ENCODE measurements around the gene SKP2.
"Not testable (repeated sequence)": the region's sequence is repeated elsewhere in the genome, so short reads cannot be mapped to it uniquely, and the experiment has no call there.

The SKP2 gene

GRCh38 chr5:36151434-36152323, at the start of gene SKP2, which contains the start of gene LMBRD2:
SKP2 (plus strand) TSS chr5:36152111; CDS start chr5:36152263, 152 bp downstream.
LMBRD2 (minus strand) TSS chr5:36151887; CDS start chr5:36143349, 8,538 bp downstream.
- DNase-seq: peak; percentile 96

GRCh38 chr5:36105819-36106218, 46.1 kb upstream of the SKP2 start:
- DNase-seq: no peak

- DNase-seq: no peak
Observed at GRCh38 chr5:36108758-36109460, 43.0 kb upstream of the SKP2 start.

GRCh38 chr5:36111238-36111637, 40.7 kb upstream of the SKP2 start:
- DNase-seq: no peak

- no peak for DNase-seq
Observed at GRCh38 chr5:36125868-36126267, 26.0 kb upstream of the SKP2 start.

GRCh38 chr5:36128795-36129194, 23.1 kb upstream of the SKP2 start:
- DNase-seq: no peak

- not testable (repeated sequence) for DNase-seq
Observed at GRCh38 chr5:36129666-36130065, 22.2 kb upstream of the SKP2 start.

GRCh38 chr5:36133009-36133408, 18.9 kb upstream of the SKP2 start:
- DNase-seq: not testable (repeated sequence)

GRCh38 chr5:36135988-36136387, 15.9 kb upstream of the SKP2 start:
- DNase-seq: no peak

- DNase-seq: no peak
Observed at GRCh38 chr5:36136581-36136980, 15.3 kb upstream of the SKP2 start.

- no peak for DNase-seq
Observed at GRCh38 chr5:36138900-36139683, 12.8 kb upstream of the SKP2 start.

GRCh38 chr5:36145311-36145710, 6.6 kb upstream of the SKP2 start:
- DNase-seq: no peak

- DNase-seq: no peak
Observed at GRCh38 chr5:36146390-36146789, 5.5 kb upstream of the SKP2 start.

- no peak for DNase-seq
Observed at GRCh38 chr5:36147681-36148080, 4.2 kb upstream of the SKP2 start.

GRCh38 chr5:36150676-36151433, 1.1 kb upstream of the SKP2 start:
- peak; percentile 29 for DNase-seq

- no peak for DNase-seq
Observed at GRCh38 chr5:36152324-36153297, 700 bp downstream of the SKP2 start.

- DNase-seq: no peak
Observed at GRCh38 chr5:36153298-36153677, 1.4 kb downstream of the SKP2 start.

GRCh38 chr5:36153726-36154125, 1.8 kb downstream of the SKP2 start:
- DNase-seq: no peak

- DNase-seq: no peak
Observed at GRCh38 chr5:36155291-36155690, 3.4 kb downstream of the SKP2 start.

GRCh38 chr5:36156121-36156601, 4.2 kb downstream of the SKP2 start:
- no peak for DNase-seq

GRCh38 chr5:36156619-36157018, 4.7 kb downstream of the SKP2 start:
- DNase-seq: no peak
